Cerebellar cortex (tissue), 1 donor: ENCODE results near the gene TRAPPC3.

Source experiments
- DNase-seq: peaks from one replicate; pipeline ENCODE4 v3.0.0-alpha.2; 2015; ENCODE audit warnings: low spot score

Gene TRAPPC3

DNA sequence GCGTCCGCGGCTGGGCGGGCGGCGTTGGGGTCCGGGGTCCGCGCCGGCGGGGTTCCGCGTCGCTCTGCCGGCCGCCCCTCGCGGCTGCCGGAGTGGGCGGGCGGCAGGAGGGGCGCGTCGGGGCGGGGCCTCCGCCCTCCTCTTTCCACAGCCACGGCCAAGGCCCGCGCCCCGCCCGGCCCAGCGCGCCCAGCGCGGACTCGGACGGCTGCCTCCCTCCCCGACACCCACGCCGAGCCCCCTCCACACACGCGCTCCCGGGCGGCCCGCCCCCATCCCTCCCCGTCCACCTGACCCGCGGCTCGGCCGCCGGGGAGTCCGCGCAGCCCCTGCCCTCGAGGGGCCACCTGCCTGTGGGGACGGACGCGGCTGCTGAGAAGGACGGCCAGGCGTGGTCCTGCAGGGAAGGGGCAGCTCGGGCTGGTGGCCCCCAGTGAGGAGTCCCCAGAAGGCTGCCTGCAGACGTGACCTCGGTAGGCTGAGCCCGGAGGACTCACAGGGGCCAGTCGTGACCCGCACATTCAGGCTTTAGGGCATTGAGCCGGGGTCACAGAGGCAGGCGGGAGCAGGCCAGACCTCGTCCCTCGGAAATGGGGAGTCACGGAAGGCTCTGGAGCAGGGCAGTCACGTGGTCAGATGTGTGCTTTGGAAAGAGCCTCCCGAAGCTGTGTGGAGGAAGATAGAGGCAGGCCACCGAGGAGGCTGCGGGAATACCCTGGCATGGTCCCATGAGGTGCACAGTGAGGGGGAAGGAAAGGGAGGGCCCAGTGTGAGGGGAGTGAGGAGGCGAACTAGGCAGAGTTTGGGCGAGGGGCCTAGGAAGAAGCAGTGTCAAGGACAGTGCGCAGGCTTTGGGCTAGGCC, 23.9 kb downstream of the TRAPPC3 start, which contains the start of gene COL8A2:
Gene COL8A2, minus strand, starts transcription at position 94 of the 863 bp plus-strand sequence. CDS start 24,980 bp downstream, outside the sequence.
- no peak for DNase-seq

DNA sequence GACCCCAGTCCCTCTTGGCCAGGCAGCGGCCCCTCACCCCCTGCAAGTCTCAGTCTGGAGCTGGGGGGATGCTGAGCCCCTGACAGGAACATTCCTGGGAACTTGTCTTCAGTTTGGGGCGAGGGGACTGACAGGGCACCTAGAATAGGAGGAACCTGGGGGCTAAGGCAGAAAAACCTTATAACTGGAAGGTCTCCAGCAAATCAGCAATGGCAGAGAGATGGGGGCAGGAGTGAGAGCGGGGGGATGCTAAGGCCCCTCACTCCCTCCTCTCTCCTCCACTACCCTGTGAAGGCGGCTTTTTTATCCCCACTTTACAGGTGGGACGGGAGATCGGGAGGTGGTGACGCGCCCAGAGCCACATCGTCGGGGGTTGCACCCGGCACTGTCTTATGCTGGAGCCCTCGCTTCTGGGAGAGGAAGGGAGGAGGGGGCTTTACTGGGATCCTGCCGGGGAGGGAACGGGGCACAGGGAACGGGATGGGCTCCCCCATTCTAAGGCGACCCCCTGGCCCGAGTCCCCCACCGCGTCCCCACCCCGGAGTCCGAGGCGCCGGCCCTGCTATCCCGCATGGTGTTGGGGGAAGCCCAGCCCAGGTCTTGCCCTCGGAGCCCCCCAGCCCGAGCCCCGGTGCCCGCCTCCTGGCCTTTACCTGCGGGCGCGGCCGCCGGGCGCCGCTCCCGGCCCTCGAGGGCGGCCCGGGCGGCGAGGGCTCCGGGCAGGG, 24.7 kb downstream of the TRAPPC3 start:
- no peak for DNase-seq

DNA sequence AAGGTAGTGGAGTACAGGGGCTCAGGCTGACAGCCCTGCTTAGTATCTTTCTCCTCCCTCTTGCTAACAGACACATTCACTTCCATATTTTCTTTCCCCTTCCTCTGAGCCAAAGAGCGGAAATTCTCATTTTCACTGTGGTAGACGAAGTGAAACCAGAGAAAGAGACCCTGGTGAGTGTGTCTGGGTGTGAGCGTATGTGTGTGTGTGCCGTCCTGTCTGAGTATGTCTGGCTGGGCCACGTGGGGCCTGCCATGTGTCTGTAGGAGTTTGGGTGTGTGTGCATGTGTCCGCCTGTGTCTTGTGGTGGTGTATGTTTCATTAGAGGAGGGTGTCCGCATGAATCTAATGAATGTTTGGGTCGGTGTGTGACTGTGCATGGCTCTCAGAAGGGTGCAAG, 25.9 kb downstream of the TRAPPC3 start:
- DNase-seq = no peak

DNA sequence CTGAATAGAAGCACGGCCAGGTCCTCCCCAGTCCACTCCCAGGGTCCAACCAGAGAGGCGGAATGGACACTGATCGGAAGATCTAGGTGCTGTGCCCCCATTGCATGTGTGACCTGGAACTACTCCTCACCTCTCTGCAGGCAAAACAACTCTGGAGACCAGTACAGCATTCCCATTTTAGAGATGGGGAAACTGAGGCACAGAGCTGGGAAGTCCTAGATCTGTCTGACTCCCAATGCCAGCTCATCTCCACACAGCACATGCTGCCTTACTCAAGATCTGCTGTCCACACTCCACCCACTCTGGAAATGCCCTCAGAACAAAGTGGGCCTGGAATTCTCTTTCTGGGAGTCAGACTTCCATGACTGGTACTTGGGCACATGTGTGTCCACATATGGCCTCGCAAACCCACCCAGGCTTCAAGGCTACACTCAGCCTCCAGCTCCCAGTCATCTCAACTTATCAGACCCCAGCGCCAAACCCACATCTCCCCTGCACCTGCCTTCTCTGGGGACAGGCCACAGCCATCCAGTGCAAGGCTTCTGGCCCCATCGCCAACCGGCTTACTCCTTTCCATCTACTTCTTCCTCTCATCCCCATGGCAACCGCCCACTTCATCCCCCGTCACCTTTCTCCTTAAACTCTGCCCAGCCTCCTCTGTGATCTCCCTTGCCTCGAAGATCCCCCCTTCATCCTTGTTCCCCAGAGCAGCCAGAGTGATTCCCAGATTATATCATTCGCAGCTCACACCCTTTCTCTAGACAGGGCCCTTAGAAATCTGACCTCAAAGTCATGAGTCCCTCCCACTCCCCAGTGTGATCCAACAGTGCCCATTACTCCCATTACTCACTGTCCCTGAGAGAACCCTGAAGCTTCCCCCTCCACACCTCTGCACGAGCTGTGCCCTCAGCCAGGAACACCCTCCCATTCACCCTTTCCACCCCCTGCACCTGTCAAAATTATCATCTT, 26.9 kb downstream of the TRAPPC3 start:
- no peak for DNase-seq

DNA sequence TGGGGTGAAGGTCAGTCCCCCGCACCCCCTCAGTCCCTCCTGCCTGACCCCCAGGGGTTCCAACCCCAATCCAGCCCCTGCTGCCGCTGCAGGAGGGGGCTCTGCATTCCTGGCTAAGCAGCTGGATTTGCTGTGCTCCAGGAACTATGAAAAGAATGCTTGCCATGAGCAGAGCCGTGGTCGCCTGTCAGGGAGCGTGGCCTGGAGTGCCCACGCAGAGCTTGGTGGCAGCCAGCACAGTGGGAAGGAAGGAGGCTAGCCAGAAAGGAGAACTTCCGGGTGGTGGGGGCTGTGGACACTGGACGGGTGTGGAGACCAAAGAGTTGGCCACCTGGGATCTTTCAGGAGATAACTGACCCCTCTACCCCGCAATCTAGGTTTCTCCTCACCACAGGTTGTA, 29.8 kb downstream of the TRAPPC3 start:
- DNase-seq = no peak

DNA sequence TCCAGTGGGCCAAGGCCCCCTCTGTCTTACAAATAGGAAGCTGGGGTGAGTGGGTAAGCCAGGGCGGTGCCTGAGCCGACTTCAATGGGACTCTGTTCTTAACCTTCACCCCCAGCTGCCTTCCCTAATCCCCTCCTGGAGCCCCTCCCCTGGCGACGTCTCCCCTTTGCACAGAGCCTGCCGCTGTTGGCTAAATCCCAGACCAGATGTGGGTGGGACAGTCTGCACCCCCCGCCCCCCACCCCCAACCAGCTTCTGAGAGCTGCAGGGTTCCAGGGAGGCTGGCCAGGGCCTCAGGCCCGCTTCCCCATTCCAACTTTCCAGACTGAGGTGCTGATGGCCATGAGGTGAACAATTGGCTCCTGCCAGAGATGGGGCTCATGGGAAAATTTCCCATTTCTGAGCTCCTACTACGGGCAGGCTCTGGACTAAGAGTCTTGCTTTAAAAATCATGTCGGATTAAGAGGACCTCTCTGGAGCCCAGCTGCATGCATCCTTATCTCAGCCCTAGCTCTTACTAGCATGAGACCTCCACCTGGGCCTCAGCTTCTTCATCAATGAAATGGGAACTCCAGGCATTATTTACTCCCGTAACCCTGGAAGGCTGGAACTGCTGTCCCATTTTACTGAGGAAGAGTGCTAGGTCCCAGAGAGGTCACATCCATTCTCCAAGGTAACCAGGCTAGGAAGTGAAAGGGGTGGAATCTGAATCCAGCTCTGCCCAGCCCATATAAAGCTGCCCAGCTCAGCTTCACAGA, 30.7 kb downstream of the TRAPPC3 start:
- no peak for DNase-seq

DNA sequence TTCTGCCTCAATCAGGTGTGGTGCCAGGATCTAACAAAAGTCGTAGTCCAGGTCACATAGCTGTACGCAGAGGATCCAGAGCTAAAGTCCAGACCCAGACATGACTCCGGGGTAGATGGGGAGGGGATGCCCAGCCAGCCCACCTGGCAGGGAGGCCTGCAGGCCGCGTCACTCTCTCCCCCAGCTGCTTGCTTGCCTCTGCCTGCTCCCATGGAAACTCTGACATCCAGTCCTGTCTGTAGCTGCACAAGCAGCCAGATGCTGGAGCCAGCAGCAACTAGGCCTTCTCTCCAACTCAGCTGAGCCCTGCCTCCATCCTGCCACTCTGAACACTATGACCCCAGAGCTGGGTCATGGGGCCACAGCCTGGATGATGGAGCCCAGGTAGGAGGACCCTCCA, 32.4 kb downstream of the TRAPPC3 start:
- no peak for DNase-seq

DNA sequence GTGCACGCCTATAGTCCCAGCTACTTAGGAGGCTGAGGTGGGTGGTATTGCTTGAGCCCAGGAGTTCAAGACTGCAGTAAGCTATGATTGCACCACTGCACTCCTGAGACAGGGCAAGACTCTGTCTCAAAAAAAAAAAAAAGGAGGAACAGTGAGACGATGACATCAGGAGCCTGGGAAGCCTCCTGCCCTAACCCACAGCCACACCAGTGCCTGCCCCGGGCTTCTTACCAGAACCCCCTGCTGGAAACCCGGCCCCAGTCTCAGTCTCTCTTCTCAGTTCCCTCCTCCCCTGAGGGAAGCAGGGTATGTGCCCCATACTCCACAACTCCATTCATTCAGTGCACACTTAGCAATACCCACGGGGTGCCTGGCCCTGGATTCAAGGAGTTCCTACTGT, 33.4 kb downstream of the TRAPPC3 start:
- no peak for DNase-seq

DNA sequence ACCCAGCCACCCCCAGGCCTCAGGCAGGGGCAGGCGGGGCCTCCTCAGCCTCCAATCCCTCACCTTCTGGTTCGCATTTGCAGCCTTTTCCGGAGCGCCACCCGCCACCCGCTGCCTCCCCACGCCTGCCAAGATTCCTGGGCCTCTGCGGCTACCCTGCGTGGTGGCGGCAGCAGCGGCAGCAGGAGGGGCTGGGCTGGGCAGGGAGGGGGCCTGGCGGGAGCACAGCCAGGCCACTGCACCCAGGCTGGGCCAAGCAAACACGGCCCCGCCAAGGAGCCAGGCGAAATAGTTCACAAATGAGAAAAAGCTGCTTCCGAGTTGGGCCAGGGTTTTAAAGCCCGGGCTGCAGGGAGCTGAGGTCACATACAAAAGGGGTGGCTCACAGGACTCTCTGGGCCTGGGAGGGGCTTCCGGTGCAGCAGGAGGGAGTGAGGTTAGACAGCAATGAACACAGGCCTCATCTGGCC, 34.1 kb downstream of the TRAPPC3 start:
- DNase-seq = peak; percentile 82

DNA sequence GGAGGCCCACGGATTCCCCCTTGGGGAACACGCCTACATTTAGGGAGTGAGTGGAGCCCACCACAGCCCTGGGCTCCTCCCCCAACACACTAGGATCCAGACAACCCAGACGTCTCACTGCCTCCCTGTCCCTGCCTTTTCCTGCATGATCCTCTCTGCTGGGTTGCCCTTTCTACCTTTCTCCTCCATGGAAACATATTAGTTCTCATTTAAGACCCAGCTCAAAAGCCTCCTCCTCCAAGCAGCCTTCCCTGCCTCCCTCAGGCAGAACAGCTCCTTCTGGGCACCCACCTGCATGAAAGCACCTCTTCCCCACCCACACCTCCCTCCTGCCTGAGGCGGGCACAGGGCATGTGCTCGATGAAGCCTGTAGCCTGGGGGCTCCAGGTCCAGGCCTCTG, 34.9 kb downstream of the TRAPPC3 start:
- no peak for DNase-seq

DNA sequence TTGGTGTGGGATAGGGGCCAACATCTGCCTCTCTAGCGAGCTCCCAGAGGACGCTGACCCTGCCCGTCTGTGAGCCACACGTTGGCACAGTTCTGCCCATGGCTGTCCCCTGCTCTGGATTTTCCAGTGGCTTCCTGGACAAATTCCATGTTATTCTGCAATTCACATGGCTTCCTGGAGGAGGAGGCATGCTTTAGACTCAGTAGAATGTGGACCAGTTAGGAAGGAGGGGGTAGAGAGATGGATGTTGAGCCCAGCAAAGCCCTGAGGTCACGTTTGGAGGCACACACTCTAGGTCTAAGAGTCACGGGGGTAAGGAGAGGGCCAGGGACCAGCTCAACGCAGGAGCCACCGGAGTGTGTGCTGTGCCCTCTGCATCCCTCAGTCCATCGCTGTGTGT, 36.5 kb downstream of the TRAPPC3 start:
- DNase-seq = no peak

DNA sequence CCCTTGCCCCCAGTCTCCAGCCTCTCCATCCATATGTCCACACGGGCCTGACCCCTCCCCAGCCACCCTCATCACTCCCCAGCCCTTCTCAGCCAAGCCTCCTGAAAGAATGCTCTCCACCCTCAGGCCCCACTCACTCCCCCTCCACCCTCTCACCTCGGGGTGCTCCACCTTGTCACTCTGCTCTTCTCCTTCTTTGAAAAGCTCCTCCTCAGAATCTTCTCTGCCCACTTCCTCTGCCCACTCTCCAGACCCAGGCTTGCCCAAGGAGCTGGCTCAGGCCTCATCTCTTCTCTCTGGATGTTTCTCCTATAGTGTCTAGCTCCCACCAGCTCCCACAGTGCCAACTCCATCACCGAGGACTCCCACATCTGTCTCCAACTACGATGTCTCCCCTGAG, 38.1 kb downstream of the TRAPPC3 start:
- DNase-seq = no peak

DNA sequence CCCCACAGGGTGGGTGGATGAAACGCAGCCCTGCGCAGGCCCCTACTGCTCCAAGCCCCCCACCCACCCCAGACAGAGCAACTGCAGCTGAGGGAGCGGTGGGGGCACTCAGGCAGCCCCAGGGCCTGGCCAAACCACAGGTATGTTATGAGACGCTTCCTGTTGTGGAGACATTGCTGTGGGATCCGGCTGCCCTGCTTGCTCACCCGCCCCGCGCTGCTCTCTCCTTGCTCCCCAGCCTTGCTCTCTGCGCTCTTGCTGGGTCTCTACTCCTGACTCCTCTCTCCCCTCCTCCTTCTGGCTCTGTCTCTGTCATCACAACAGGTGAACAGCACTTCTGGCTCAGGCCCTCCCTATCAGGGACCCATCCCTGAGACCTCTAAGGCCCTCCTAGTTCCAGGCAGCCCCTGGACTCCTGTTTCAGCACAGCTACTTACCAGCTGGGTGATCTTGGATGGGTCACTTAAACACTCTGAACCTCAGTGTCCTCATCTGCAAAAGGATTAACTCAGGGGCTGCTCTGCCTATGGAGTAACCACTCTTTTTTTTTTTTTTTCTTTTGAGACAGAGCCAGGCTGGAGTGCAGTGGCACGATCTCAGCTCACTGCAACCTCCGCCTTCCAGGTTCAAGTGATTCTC, 40.1 kb downstream of the TRAPPC3 start:
- no peak for DNase-seq

DNA sequence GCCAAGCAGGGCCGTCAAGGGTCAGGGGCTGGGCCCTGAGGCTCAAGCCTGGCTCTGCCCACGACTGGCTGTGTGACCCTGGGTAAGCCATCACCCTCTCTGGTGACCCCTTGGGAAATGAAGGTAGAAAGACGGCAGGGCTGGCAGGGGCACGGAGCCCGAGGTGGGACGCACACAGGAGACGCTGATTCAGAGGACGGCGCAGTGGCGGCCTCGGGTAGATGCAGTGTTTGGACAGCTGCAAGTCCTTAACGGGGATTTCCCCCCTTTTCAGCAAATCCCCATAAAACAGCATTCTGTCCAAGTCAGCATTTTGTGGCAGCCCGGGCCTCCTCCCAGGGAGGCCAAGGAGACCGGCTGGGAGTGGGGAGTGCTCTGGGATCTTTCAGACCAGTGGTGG, 41.0 kb downstream of the TRAPPC3 start:
- no peak for DNase-seq

DNA sequence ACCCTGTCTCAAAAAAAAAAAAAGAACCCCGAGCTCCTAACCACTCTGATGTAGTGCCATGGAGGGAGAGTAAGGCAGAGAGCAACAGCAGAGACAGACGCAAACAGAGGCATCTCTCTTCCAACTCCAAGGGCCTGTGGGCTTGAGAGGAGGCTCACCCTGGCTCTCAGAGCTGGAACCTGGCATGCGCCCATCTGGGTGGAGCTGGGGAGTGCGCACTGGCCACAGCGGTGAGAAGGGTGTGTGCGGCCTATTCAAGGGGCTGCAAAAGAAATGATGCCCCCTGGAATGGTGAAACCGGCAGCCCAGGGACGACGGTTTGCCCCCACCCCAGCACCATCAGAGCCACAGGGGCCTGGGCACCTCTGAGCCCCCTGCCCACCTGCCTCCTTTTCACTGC, 41.9 kb downstream of the TRAPPC3 start:
- no peak for DNase-seq

DNA sequence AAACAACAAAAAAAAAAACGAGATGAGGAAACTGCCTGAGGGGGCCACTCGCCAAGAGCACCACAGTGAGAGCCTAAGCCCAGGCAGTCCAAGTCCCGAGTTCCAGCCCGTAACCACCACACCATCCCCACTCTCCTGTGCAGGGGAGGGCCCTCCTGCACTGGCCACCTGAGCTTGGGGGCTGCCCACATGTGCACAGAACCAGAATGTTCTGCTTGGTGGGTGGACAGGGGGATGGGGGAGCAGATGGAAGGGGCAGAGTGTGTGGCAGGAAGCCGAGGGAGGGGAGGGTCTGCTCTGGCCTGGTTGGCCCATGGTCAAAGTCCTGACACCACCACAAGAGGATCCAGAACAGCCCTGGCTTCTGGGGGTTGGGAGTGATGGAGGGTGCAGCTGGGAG, 43.0 kb downstream of the TRAPPC3 start:
- no peak for DNase-seq

DNA sequence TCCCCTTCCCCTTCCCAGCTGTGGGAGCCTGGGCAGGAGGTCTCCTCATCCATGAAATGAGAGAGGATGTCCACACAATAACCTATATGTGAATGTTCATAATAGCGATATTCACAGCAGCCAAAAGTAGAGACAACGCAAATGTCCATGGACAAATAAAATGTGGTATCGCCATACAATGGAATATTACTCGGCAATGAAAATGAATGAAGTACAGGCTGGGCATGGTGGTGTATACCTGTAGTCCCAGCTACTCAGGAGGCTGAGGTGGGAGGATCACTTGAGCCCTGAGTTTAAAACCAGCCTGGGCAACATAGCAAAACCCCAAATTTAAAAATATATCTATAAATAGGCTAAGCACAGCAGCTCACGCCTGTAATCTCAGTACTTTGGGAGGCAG, 47.7 kb downstream of the TRAPPC3 start:
- no peak for DNase-seq

DNA sequence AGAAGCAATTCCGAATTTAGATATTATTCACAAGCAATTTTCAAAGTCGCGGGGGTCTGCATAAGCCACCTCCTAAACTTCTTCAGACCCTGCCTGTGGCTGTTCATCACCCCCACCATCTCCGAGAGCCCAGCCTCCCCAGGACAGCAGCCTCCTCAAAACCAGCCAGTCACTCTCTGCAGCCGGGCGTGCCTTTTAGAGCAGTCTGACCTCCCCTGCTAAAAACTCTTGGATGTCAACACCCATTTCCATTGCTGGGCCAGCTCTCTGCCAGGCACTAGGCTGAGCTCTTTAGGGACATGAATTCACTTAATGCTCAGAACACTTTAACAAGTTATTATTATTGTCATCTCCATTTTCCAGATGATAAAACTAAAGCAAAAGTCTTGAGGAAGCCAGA, 48.9 kb downstream of the TRAPPC3 start:
- no peak for DNase-seq

DNA sequence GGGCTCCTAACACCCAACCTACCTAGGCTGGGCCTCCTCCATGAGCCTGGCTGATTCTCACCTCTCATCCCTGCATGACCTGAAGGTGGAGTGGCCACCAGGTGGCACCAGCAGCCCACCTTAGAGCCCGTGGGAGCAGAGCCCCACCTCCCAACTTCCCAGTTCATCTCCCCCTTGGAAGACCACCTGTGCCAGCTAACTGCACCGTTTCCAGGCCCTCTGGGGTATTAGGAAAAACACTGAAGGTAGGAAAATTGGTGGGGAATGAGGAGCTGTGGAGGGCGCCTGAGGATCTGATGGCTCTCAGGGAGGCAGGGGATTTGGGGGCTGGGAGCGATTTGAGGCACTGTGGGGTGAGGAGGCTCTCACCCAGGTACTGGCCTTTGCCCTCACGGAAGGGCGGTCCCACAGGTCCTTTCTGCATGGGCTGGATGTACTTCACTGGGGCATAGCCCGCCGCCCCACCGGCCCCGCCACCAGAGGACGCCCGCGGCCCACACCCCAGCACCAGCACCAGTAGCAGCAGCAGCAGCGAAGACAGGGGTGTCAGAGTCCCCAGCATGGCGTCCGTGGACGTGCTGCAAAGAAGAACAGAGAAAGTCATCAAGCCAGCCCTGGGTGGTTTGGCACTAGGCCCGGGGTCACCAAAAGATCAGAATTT, 49.5 kb downstream of the TRAPPC3 start:
- peak; percentile 83 for DNase-seq

DNA sequence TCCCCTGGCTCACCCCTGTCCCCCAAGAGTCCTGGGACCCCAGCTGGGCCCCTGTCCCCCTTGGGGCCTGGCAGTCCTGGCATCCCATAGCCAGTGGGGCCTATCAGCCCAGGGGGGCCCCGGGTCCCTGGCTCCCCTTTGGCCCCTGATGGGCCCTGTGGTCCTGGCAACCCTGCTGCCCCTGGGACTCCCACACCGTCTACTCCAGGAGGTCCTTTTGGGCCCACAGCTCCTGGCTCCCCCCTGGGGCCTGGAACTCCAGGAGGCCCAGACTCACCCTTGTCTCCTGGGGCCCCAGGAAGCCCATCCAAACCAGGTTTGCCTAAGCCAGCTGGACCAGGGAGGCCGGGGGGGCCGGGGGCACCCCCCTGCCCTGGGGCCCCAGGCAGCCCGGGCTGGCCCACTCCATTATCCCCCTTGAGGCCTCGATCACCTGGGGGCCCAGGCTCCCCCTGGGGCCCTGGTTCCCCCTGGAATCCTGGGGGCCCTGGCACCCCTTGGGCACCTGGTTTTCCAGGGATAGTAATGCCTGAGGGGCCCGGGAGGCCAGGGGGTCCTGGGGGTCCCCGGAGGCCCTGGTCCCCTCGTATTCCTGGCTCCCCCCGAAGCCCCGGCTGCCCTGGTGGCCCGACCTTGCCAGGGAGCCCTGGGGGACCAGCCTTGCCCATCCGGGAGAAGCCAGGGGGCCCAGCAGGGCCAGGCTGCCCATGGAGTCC, 50.5 kb downstream of the TRAPPC3 start:
- DNase-seq = no peak
